GM12872 (cell line): ENCODE results near the gene TBX5.

Experiments used
- CTCF ChIP-seq: IDR thresholded peaks from 3 replicates; pipeline ENCODE4 v1.5.1; 2011; ENCODE audit warnings: low read depth, mild to moderate bottlenecking, low read length, moderate library complexity; ENCODE audit not compliant: insufficient read depth

Gene TBX5

GRCh38 chr12:114391088-114391487, 14.9 kb downstream of the TBX5 start:
- TF ChIP-seq CTCF, result no peak

- no peak for TF ChIP-seq CTCF
These were observed 21.2 kb downstream of the TBX5 start for GRCh38 chr12:114384739-114385138.

- TF ChIP-seq CTCF, result no peak
These were observed 24.8 kb downstream of the TBX5 start for GRCh38 chr12:114381177-114381576.

- no peak for TF ChIP-seq CTCF
These were observed 34.2 kb downstream of the TBX5 start for GRCh38 chr12:114371733-114372132.

GRCh38 chr12:114371250-114371649, 34.7 kb downstream of the TBX5 start:
- no peak for TF ChIP-seq CTCF

GRCh38 chr12:114368685-114369452, 37.1 kb downstream of the TBX5 start:
- TF ChIP-seq CTCF, result no peak

GRCh38 chr12:114361992-114362391, 44.0 kb downstream of the TBX5 start:
- no peak for TF ChIP-seq CTCF

- no peak for TF ChIP-seq CTCF
These were observed 44.4 kb downstream of the TBX5 start for GRCh38 chr12:114361545-114361944.
